ENCODE results near the gene SMG5. TPM values are rescaled to one million over a fixed set of nuclear protein-coding genes. Genes with fewer than 3 reads are reported as not detected.

SMG5 gene
- total RNA-seq, 1 experiment from 2014 or later = 103 TPM

DNA sequence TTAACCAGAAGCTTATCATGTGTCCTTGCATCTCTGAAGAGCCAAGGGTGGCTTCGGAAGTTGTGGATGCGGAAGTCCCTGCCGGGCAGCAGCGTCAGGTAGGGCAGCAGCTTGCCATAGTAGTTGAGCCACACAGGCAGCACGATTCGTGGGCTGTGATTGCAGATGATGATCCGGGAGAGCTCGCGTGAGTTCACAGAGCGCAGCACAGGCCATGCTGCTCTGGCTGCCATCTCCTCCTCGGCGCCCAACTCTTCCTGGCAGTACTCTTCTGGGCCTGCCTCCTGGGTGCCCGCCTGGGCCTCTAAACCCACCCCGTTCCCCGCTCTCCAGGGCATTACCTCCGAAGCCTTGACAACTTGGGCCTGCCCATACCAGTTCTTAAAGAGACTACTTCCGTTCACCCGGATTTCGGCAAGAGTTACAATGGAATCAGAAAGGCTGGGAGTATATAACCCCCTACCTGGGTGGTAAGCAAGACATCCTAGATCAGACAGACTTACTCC is 16.3 kb upstream of the SMG5 start, which contains the start of gene VHLL:
TSS of gene VHLL (minus strand) at position 456 of the 506 bp plus-strand sequence. CDS start at position 338, 118 bp downstream.
- no peaks in the 10 kb centered on the region; a peak in 1 of 5 replicates for H3K9me3 Mint-ChIP-seq
- DNase-seq = no peak

More for the DNA sequence above, 16.3 kb upstream of the SMG5 start, which contains the start of gene VHLL:
- Histone ChIP-seq H2AK5ac (ENCODE audit: insufficient read length, low read length) (no peak within 1 kb of the TSS), H3K18ac (ENCODE audit: insufficient read length, low read depth, low read length) (no peak within 1 kb of the TSS), H2BK120ac (ENCODE audit: low read depth, low read length, poor library complexity, severe bottlenecking) (no peak within 1 kb of the TSS), H2BK20ac (ENCODE audit: low read depth, low read length, poor library complexity, severe bottlenecking) (no peak within 1 kb of the TSS), H2BK12ac (ENCODE audit: insufficient read length, low read depth, low read length) (no peak within 1 kb of the TSS), H2BK5ac (ENCODE audit: insufficient read length, low read length) (no peak within 1 kb of the TSS), H2BK15ac (ENCODE audit: low read depth, low read length) (no peak within 1 kb of the TSS), H3K79me1 (ENCODE audit: insufficient read depth, low read depth, low read length, poor library complexity, severe bottlenecking) (no peaks in the 10 kb centered on the region), H3K56ac (ENCODE audit: insufficient read length, low read depth, low read length) (no peak within 1 kb of the TSS), H4K91ac (ENCODE audit: insufficient read length, low read depth, low read length) (no peak within 1 kb of the TSS), H3K4me1 (ENCODE audit: insufficient read depth, low read length) (no peaks in the 10 kb centered on the region; the same call in 1 of the 2 replicates), H4K8ac (replicated peaks; ENCODE audit: insufficient read length, low read depth, low read length) (no peak within 1 kb of the TSS), H3K27me3 (ENCODE audit: insufficient read depth, low read length) (no peaks in the 10 kb centered on the region), H4K20me1 (ENCODE audit: control insufficient read depth, insufficient read depth, insufficient read length) (no peaks in the 10 kb centered on the region), H3K14ac (ENCODE audit: insufficient read depth, low read length) (no peak within 1 kb of the TSS), H2AFZ (ENCODE audit: low read length) (no peak within 1 kb of the TSS), H3T11ph (ENCODE audit: low read length) (no peak within 1 kb of the TSS), H3K4me2 (ENCODE audit: insufficient read depth, insufficient read length, low read length) (no peak within 1 kb of the TSS), H3K9me3 (ENCODE audit: control insufficient read depth, low read depth, low read length) (no peaks in the 10 kb centered on the region), H3K4ac (ENCODE audit: low read depth, low read length) (no peak within 1 kb of the TSS), H3K79me2 (ENCODE audit: insufficient read depth, low read length) (no peaks in the 10 kb centered on the region), H4K5ac (ENCODE audit: insufficient read length, low read depth, low read length) (no peak within 1 kb of the TSS), H3K27ac (ENCODE audit: insufficient read length, low read depth, low read length) (no peak within 1 kb of the TSS), H3K23me2 (ENCODE audit: insufficient read length, low read depth, low read length, poor library complexity, severe bottlenecking) (peaks cover 6% of the 10 kb centered on the region), H3K23ac (ENCODE audit: insufficient read length, low read depth, low read length) (no peak within 1 kb of the TSS), H3K9ac (ENCODE audit: extremely low read depth, insufficient read length, low read length) (no peak within 1 kb of the TSS)
- Mint-ChIP-seq H3K4me3 (no peak within 1 kb of the TSS), H3K36me3 (ENCODE audit: insufficient read depth in 1 of 3, low read depth in 3 of 3) (peaks cover 1 to 4% (median 2%) of the 10 kb centered on the region in 3 experiments; a peak in 4 of 7 replicates), H3K4me1 (peaks cover 8 to 11% of the 10 kb centered on the region in 2 experiments), H3K27me3 (ENCODE audit: low read depth) (peaks cover 2% of the 10 kb centered on the region), H3K27ac (peak within 1 kb of the TSS in 1 of 3 experiments; percentile 91; a peak in 1 of 7 replicates)
- WGBS (ENCODE audit: extremely low coverage, insufficient read length, low lambda C conversion rate) = no CpG with 5 or more reads among the region's 19 CpGs
- TF ChIP-seq, protein P1, sequence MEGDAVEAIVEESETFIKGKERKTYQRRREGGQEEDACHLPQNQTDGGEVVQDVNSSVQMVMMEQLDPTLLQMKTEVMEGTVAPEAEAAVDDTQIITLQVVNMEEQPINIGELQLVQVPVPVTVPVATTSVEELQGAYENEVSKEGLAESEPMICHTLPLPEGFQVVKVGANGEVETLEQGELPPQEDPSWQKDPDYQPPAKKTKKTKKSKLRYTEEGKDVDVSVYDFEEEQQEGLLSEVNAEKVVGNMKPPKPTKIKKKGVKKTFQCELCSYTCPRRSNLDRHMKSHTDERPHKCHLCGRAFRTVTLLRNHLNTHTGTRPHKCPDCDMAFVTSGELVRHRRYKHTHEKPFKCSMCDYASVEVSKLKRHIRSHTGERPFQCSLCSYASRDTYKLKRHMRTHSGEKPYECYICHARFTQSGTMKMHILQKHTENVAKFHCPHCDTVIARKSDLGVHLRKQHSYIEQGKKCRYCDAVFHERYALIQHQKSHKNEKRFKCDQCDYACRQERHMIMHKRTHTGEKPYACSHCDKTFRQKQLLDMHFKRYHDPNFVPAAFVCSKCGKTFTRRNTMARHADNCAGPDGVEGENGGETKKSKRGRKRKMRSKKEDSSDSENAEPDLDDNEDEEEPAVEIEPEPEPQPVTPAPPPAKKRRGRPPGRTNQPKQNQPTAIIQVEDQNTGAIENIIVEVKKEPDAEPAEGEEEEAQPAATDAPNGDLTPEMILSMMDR (conservative IDR thresholded peaks at IDR 0.05) = no peak
